ENCODE results near the gene ZNF33B.

ZNF33B gene

DNA sequence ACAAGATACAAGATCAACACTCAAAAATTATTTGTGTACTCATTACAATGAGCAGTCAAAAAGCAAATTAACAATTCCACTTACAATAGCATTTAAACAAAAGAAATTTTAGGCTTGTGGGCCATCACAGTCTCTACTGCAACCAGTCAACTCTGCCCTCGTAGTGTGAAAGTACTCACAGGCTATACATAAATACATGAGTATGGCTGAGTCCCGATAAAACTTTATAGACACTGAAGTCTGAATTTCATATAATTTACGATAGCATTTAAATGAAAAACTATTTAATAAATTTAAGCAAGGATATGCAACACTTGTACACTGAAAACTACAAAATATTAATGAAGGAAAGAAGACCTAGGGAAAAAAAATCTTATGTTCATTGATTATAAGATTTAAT lies 90.1 kb downstream of the ZNF33B start:
- no peaks in the 10 kb centered on the region for H3K27me3 ChIP-seq
- H3K27ac ChIP-seq: no peak overlapping the region
- H3K36me3 ChIP-seq: no peaks in the 10 kb centered on the region
- TF ChIP-seq CTCF (IDR thresholded peaks at IDR 0.05): no peak
- no peaks in the 10 kb centered on the region for H3K9me3 ChIP-seq
- H3K4me1 ChIP-seq (ENCODE audit: control insufficient read depth in 1 of 2, insufficient read depth in 1 of 2, low read depth in 1 of 2, low read length in 1 of 2): peaks cover 15 to 16% of the 10 kb centered on the region in 2 experiments
- no peak overlapping the region for H3K4me3 ChIP-seq (ENCODE audit: low read depth in 1 of 2, low read length in 1 of 2)

DNA sequence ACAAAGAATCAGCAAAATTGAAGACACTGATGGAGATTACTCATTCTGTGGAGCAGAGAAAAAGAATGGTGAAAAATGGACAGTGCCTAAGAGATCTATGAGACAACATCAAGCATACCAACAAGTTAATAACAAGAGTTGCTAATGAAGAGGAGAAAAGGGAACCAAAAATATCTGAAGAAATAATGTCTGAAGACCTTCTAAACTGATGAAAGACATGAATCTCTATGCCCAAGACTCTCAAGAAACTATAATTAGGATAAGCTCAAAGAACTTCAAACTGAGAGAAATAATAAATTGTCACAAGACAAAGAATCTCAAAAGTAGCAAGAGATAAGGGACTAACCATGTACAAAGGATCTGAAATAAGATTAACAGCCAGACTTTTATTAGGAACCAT lies 93.4 kb downstream of the ZNF33B start:
- Histone ChIP-seq H3K27me3 (no peaks in the 10 kb centered on the region), H3K27ac (no peak overlapping the region), H3K9me3 (peaks cover 1% of the 10 kb centered on the region), H3K4me1 (ENCODE audit: control insufficient read depth in 1 of 2, insufficient read depth in 1 of 2, low read depth in 1 of 2, low read length in 1 of 2) (no peaks in the 10 kb centered on the region), H3K4me3 (ENCODE audit: low read depth in 1 of 2, low read length in 1 of 2) (no peak overlapping the region), H3K36me3 (no peaks in the 10 kb centered on the region)
- no peak for TF ChIP-seq CTCF (IDR thresholded peaks at IDR 0.05)

- H3K9me3 ChIP-seq: peaks cover 12% of the 10 kb centered on the region
- H3K4me1 ChIP-seq (ENCODE audit: control insufficient read depth in 1 of 2, insufficient read depth in 1 of 2, low read depth in 1 of 2, low read length in 1 of 2): no peaks in the 10 kb centered on the region
- H3K36me3 ChIP-seq: peaks cover 7% of the 10 kb centered on the region
- no peak overlapping the region for H3K4me3 ChIP-seq (ENCODE audit: low read depth in 1 of 2, low read length in 1 of 2)
- no peaks in the 10 kb centered on the region for H3K27me3 ChIP-seq
- no peak overlapping the region for H3K27ac ChIP-seq
- no peak for TF ChIP-seq CTCF (IDR thresholded peaks at IDR 0.05)
Observed at GRCh38 chr10:42543840-42544372, 94.5 kb downstream of the ZNF33B start.
